ENCODE data around the gene CYP46A1. TPM values are rescaled to one million over a fixed set of nuclear protein-coding genes. Genes with fewer than 3 reads are reported as not detected.

The CYP46A1 gene
- total and polyA plus RNA-seq, 2 experiments from 2014 or later, result 0.47 to 1.7 TPM

GRCh38 chr14:99744199-99744872 lies 60.2 kb downstream of the CYP46A1 start:
- H3K4me1 ChIP-seq (ENCODE audit: insufficient read depth), result peaks cover 8% of the 10 kb centered on the region
- no peaks in the 10 kb centered on the region for H3K9me3 ChIP-seq (ENCODE audit: low read depth)
- no peaks in the 10 kb centered on the region for H3K79me2 ChIP-seq
- no peak overlapping the region for H2AFZ ChIP-seq
- H3K4me3 ChIP-seq, result no peak overlapping the region
- TF ChIP-seq EZH2 (IDR thresholded peaks at IDR 0.05; ENCODE audit: borderline replicate concordance) (no peak), CTCF (IDR thresholded peaks at IDR 0.05; ENCODE audit: poor library complexity) (no peak), EZH2phosphoT487 (IDR thresholded peaks at IDR 0.05; ENCODE audit: low read depth, severe bottlenecking, unreplicated experiment) (no peak)
- H3K27ac ChIP-seq, result no peak overlapping the region
- no peaks in the 10 kb centered on the region for H4K20me1 ChIP-seq (ENCODE audit: insufficient read depth, poor library complexity, severe bottlenecking)
- 36% methylated on average over 11 of the region's 11 CpGs for WGBS (ENCODE audit: low lambda C conversion rate, missing lambda C conversion rate)
- no peaks in the 10 kb centered on the region for H3K9me2 ChIP-seq (replicated peaks; ENCODE audit: insufficient read depth)
- DNase-seq (ENCODE audit: low spot score), result no peak
- no peaks in the 10 kb centered on the region for H3K27me3 ChIP-seq
- no peaks in the 10 kb centered on the region for H3K36me3 ChIP-seq (replicated peaks; ENCODE audit: insufficient read depth, low read depth)
- no peak overlapping the region for H3K4me2 ChIP-seq

GRCh38 chr14:99744873-99745224 lies 60.8 kb downstream of the CYP46A1 start:
- WGBS (ENCODE audit: low lambda C conversion rate, missing lambda C conversion rate), result 79% methylated on average over 7 of the region's 7 CpGs
- H3K27ac ChIP-seq, result no peak overlapping the region

GRCh38 chr14:99745307-99745951 lies 61.3 kb downstream of the CYP46A1 start:
- Histone ChIP-seq H4K20me1 (ENCODE audit: insufficient read depth, poor library complexity, severe bottlenecking) (no peaks in the 10 kb centered on the region), H2AFZ (no peak overlapping the region), H3K4me2 (no peak overlapping the region), H3K4me1 (ENCODE audit: insufficient read depth) (peaks cover 4% of the 10 kb centered on the region), H3K79me2 (no peaks in the 10 kb centered on the region), H3K27ac (no peak overlapping the region), H3K9me2 (replicated peaks; ENCODE audit: insufficient read depth) (no peaks in the 10 kb centered on the region), H3K27me3 (no peaks in the 10 kb centered on the region), H3K36me3 (replicated peaks; ENCODE audit: insufficient read depth, low read depth) (no peaks in the 10 kb centered on the region), H3K9me3 (ENCODE audit: low read depth) (no peaks in the 10 kb centered on the region), H3K4me3 (no peak overlapping the region)
- 66% methylated on average over 10 of the region's 10 CpGs for WGBS (ENCODE audit: low lambda C conversion rate, missing lambda C conversion rate)
- TF ChIP-seq EZH2 (IDR thresholded peaks at IDR 0.05; ENCODE audit: borderline replicate concordance), result no peak
- TF ChIP-seq EZH2phosphoT487 (IDR thresholded peaks at IDR 0.05; ENCODE audit: low read depth, severe bottlenecking, unreplicated experiment), result no peak
- TF ChIP-seq CTCF (IDR thresholded peaks at IDR 0.05; ENCODE audit: poor library complexity), result no peak
- no peak for DNase-seq (ENCODE audit: low spot score)

More at GRCh38 chr14:99744873-99745224, 60.8 kb downstream of the CYP46A1 start:
- Histone ChIP-seq H3K4me1 (ENCODE audit: insufficient read depth) (peaks cover 8% of the 10 kb centered on the region), H4K20me1 (ENCODE audit: insufficient read depth, poor library complexity, severe bottlenecking) (no peaks in the 10 kb centered on the region), H2AFZ (no peak overlapping the region), H3K36me3 (replicated peaks; ENCODE audit: insufficient read depth, low read depth) (no peaks in the 10 kb centered on the region), H3K4me2 (no peak overlapping the region), H3K9me3 (ENCODE audit: low read depth) (no peaks in the 10 kb centered on the region), H3K27me3 (no peaks in the 10 kb centered on the region), H3K4me3 (no peak overlapping the region), H3K9me2 (replicated peaks; ENCODE audit: insufficient read depth) (no peaks in the 10 kb centered on the region), H3K79me2 (no peaks in the 10 kb centered on the region)
- no peak for DNase-seq (ENCODE audit: low spot score)
- TF ChIP-seq CTCF (IDR thresholded peaks at IDR 0.05; ENCODE audit: poor library complexity) (no peak), EZH2 (IDR thresholded peaks at IDR 0.05; ENCODE audit: borderline replicate concordance) (no peak), EZH2phosphoT487 (IDR thresholded peaks at IDR 0.05; ENCODE audit: low read depth, severe bottlenecking, unreplicated experiment) (no peak)

Data from hepatocyte (in vitro differentiated cells).